HepG2 (cell line): ENCODE results near the gene LBX2. TPM values are rescaled to one million over a fixed set of nuclear protein-coding genes. Genes with fewer than 3 reads are reported as not detected.
A peak's percentile ranks its signal among the peaks of the same experiment; 100 is the strongest.

Experiments used
- ATF6 ChIP-seq: sonication (generic); formaldehyde crosslinking; conservative IDR thresholded peaks from 2 replicates; pipeline ENCODE4 v1.4.0; 2020; ENCODE audit warnings: missing genetic modification reagents
- ATF7-NPFF ChIP-seq: sonication (generic); formaldehyde crosslinking; IDR thresholded peaks from 2 replicates; pipeline ENCODE4 v1.8.1; 2023; ENCODE audit warnings: mild to moderate bottlenecking, low read depth, missing genetic modification reagents, moderate library complexity
- CHCHD3 ChIP-seq: sonication (generic); formaldehyde crosslinking; IDR thresholded peaks from 2 replicates; pipeline ENCODE4 v1.8.0; 2022; ENCODE audit warnings: mild to moderate bottlenecking, missing genetic modification reagents, moderate library complexity
- ERF ChIP-seq: IDR thresholded peaks from 2 replicates; pipeline ENCODE4 v1.6.1; 2018; ENCODE audit warnings: missing biosample characterization, missing genetic modification reagents
- GTF3A ChIP-seq: sonication (generic); formaldehyde crosslinking; conservative IDR thresholded peaks from 2 replicates; pipeline ENCODE4 v1.4.0; 2020; ENCODE audit warnings: mild to moderate bottlenecking, missing genetic modification reagents
- MAF1 ChIP-seq: sonication (generic); formaldehyde crosslinking; IDR thresholded peaks from 2 replicates; pipeline ENCODE4 v1.5.0; 2020; ENCODE audit warnings: missing genetic modification reagents, borderline replicate concordance
- MTA3 ChIP-seq: sonication (generic); formaldehyde crosslinking; IDR thresholded peaks from 2 replicates; pipeline ENCODE4 v1.4.0; 2020; ENCODE audit warnings: missing genetic modification reagents
- SMAD9 ChIP-seq: sonication (generic); formaldehyde crosslinking; IDR thresholded peaks from 2 replicates; pipeline ENCODE4 v1.5.1; 2020; ENCODE audit warnings: mild to moderate bottlenecking, missing genetic modification reagents
- ZBTB14 ChIP-seq: sonication (generic); formaldehyde crosslinking; IDR thresholded peaks from 2 replicates; pipeline ENCODE4 v1.4.0; 2020; ENCODE audit warnings: missing genetic modification reagents
- ZNF264 ChIP-seq: sonication (generic); formaldehyde crosslinking; IDR thresholded peaks from 2 replicates; pipeline ENCODE4 v1.4.0; 2020; ENCODE audit warnings: missing genetic modification reagents
- ZNF646 ChIP-seq: sonication (generic); formaldehyde crosslinking; IDR thresholded peaks from 2 replicates; pipeline ENCODE4 v1.9.0; 2021; ENCODE audit warnings: mild to moderate bottlenecking, missing genetic modification reagents
- ZNF672 ChIP-seq: sonication (generic); formaldehyde crosslinking; IDR thresholded peaks from 2 replicates; pipeline ENCODE4 v1.8.1; 2022; ENCODE audit warnings: missing genetic modification reagents
- polyA plus RNA-seq, 8 experiments: library from polyadenylated mRNA; depleted of rRNA in 3 of 8; stranded (reverse) in 7 of 8; unstranded in 1 of 8; fragments of >200 nt; fragmentation: Illumina TruSeq in 4 of 8; extraction: Trizol in 4 of 8; gene quantifications; 2 replicates each; pipeline versions ENCODE4 v1.2.1 to v1.2.3, GENCODE V29; 2011 to 2016; ENCODE audit warnings: low read depth in 4 of 8, missing spikeins in 1 of 8, mixed read lengths in 1 of 8; ENCODE audit not compliant: insufficient read depth in 1 of 8
- total RNA-seq, 5 experiments: library from RNA; depleted of rRNA; stranded (reverse); fragments of >200 nt; fragmentation: Illumina TruSeq; extraction: Trizol; gene quantifications; 2 replicates each; pipeline ENCODE4 v1.2.3, GENCODE V29; 2016; ENCODE audit warnings: low read depth in 1 of 5

LBX2 gene
- total and polyA plus RNA-seq, 2 of the 13 experiments (the other 11 are each of a cell fraction or from before 2014, with no cell fraction given): 6.4 to 8.1 TPM

- TF ChIP-seq MAF1 (CRISPR knock-in tag) (no peak), CHCHD3 (no peak), ZNF264 (0 out of 2 replicates have a peak, but pooled peaks have one; percentile 34), ERF (CRISPR knock-in tag) (0 out of 2 replicates have a peak, but pooled peaks have one; percentile 34), ZBTB14 (CRISPR knock-in tag) (no peak), SMAD9 (CRISPR knock-in tag) (no peak), MTA3 (no peak), GTF3A (CRISPR knock-in tag) (no peak), ATF7-NPFF (CRISPR knock-in tag) (no peak), ZNF646 (CRISPR knock-in tag) (no peak), ATF6 (CRISPR knock-in tag) (no peak), ZNF672 (CRISPR knock-in tag) (peak; percentile 91)
These were observed 10.5 kb downstream of the LBX2 start (continued) for GRCh38 chr2:74488643-74489481.
